ENCODE data around the gene TSC22D3. TPM values are rescaled to one million over a fixed set of nuclear protein-coding genes. Genes with fewer than 3 reads are reported as not detected.

Gene TSC22D3
- total RNA-seq, 2 donors from 2014 or later: 18.5 to 23.3 TPM

DNA sequence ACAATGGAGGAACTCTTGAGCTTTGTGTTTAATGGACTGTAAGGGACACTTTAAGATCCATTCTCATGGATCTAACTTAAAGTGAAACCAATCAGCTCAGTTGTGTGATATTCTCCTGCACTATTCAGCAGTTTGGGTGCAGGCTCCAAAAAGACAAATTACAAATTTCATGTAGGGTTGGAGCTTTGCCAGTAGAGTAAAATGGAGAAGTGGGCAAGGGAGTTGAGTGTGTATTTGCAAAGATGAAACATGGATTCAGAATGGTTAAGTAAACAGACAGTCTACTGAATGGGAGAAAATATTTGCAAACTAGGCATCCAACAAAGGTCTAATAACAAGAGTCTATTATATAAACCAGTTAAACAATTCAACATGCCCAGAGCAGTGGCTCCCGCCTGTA is 28.8 kb upstream of the TSC22D3 start:
- Histone ChIP-seq H3K27ac (no peak overlapping the region), H3K4me1 (no peaks in the 10 kb centered on the region), H3K27me3 (peaks cover 7% of the 10 kb centered on the region), H3K4me3 (no peak overlapping the region), H3K36me3 (no peaks in the 10 kb centered on the region), H3K9ac (ENCODE audit: low read depth in 2 of 2, low read length in 2 of 2) (no peak overlapping the region), H3K9me3 (no peaks in the 10 kb centered on the region)
- no peak for DNase-seq
- intact Hi-C loops (cut with DNase I): no loop called here
- TF ChIP-seq CTCF (IDR thresholded peaks at IDR 0.05): no peak

GRCh38 chrX:107787827-107788226 is 12.2 kb upstream of the TSC22D3 start:
- Histone ChIP-seq H3K36me3 (no peaks in the 10 kb centered on the region), H3K4me1 (no peaks in the 10 kb centered on the region), H3K27ac (no peak overlapping the region), H3K27me3 (no peaks in the 10 kb centered on the region), H3K9ac (ENCODE audit: low read depth in 2 of 2, low read length in 2 of 2) (no peak overlapping the region), H3K9me3 (no peaks in the 10 kb centered on the region), H3K4me3 (no peak overlapping the region)
- intact Hi-C loops (cut with DNase I): no loop called here
- no peak for DNase-seq
- TF ChIP-seq CTCF (IDR thresholded peaks at IDR 0.05): no peak

GRCh38 chrX:107780525-107780924 is 4.9 kb upstream of the TSC22D3 start:
- no peak for DNase-seq
- Histone ChIP-seq H3K27ac (no peak overlapping the region), H3K9ac (ENCODE audit: low read depth in 2 of 2, low read length in 2 of 2) (no peak overlapping the region), H3K9me3 (no peaks in the 10 kb centered on the region), H3K4me3 (no peak overlapping the region), H3K4me1 (no peaks in the 10 kb centered on the region), H3K36me3 (no peaks in the 10 kb centered on the region), H3K27me3 (peaks cover under 1% of the 10 kb centered on the region)
- intact Hi-C loops (cut with DNase I): no loop called here
- no peak for TF ChIP-seq CTCF (IDR thresholded peaks at IDR 0.05)

DNA sequence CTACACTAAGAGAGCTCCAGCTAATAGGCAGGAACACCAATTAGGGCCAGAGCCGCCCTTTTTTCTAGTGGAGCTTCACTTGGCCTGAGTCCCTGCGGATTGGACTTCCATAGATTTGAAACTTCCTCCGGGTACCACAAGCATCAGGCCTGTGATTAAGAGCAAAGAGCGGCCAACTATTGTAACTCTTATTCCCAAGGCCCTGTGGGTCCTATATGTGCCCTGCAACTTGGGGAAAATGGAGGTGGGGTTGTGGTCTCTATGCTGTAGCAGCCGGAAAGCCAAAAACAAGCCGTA is 1.9 kb upstream of the TSC22D3 start, which contains the start of gene NCBP2L:
Gene NCBP2L, plus strand, starts transcription at position 198 of the 297 bp plus-strand sequence. CDS start 16,488 bp downstream, outside the sequence.
- no peak within 1 kb of the TSS for H3K4me3 ChIP-seq
- H3K27me3 ChIP-seq: peaks cover 4% of the 10 kb centered on the region
- no peak within 1 kb of the TSS for H3K27ac ChIP-seq
- intact Hi-C loops (cut with DNase I): loop anchor here (5.0 kb wide), 2 partner anchors 60 to 110 kb away; no protein-coding TSS in a partner anchor
- TF ChIP-seq CTCF (IDR thresholded peaks at IDR 0.05): no peak
- H3K36me3 ChIP-seq: no peaks in the 10 kb centered on the region
- peak within 1 kb of the TSS in 1 of 2 donors; percentile 40 for H3K9ac ChIP-seq (ENCODE audit: low read depth in 2 of 2, low read length in 2 of 2)
- H3K4me1 ChIP-seq: no peaks in the 10 kb centered on the region
- no peak for DNase-seq
- no peaks in the 10 kb centered on the region for H3K9me3 ChIP-seq

GRCh38 chrX:107776649-107777535 is 1.3 kb upstream of the TSC22D3 start:
- intact Hi-C loops (cut with DNase I): loop anchor here (5.0 kb wide), 2 partner anchors 60 to 110 kb away; no protein-coding TSS in a partner anchor
- DNase-seq: peak; percentile 78
- H3K4me3 ChIP-seq: peak overlapping the region; percentile 41
- H3K4me1 ChIP-seq: no peaks in the 10 kb centered on the region
- TF ChIP-seq CTCF (IDR thresholded peaks at IDR 0.05): peak; percentile 77
- peaks cover 4% of the 10 kb centered on the region for H3K27me3 ChIP-seq
- peak overlapping the region; percentile 40 to 70 for H3K9ac ChIP-seq (ENCODE audit: low read depth in 2 of 2, low read length in 2 of 2)
- no peaks in the 10 kb centered on the region for H3K36me3 ChIP-seq
- H3K9me3 ChIP-seq: no peaks in the 10 kb centered on the region
- no peak overlapping the region for H3K27ac ChIP-seq
